GM21381 (cell line): ENCODE measurements around the gene GAL.

Source experiments
- ATAC-seq: cut with Tn5 transposase; IDR thresholded peaks from one replicate; pipeline ENCODE4 v1.9.1; 2021; ENCODE audit warnings: mild to moderate bottlenecking, moderate library complexity; ENCODE audit not compliant: unreplicated experiment

The GAL gene

DNA sequence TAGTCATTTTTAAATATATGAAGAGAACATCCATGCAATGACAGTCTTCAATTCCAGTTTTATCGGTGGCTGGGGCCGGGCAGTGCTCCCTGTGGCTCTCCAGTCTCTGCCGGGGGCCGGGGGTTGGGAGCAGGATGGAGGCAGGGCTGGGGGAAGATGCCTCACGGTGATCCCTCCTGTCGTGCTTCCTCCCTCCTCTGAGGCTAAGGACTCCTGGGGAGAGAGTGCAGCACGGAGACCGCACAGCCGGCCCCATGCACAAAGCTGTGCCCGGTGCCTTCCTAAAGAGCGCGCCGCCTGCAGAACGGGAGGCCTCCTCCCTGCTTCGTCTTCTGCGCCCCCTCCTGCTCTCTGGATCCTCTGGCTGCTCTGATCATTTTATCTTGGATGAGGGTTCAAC, 20.5 kb downstream of the GAL start:
- ATAC-seq: no peak

DNA sequence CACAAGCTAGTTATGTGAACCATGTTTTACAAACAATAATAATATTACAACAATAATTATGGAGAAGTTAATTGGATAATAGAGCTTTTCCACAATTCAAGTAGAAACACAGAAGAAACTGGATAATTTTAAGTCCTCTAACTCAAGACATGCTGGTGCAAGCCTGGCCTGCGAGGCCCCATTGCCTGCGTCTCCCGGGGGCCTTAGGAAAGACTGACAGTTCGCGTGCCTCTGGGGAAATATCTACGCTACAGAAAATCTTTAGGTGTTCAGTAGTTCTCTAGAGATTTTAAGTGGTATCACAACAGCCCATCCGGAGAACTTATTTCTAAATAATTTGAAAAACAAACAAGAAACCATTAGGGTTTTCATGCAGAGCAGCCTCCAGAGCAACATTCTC, 23.2 kb downstream of the GAL start:
- ATAC-seq: no peak

DNA sequence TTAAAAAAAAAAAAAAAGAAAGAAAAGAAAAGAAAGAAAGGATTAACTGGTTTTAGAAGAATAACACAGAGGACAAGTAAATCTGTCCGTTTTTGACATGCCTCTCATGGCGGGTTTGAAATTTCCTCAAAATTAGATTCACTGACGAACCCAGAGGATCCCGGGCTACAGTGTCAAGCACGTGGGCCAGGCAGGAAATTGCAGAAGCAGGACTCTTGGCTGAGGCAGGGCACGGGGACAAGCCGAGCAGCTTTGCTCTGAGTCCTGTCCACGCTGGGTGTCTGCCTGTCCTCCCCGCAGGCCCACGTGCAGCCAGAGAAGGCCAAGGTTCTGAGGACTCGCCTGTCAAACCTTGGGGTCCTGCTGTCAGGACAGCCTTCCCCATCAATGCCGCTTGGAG, 24.7 kb downstream of the GAL start:
- no peak for ATAC-seq

DNA sequence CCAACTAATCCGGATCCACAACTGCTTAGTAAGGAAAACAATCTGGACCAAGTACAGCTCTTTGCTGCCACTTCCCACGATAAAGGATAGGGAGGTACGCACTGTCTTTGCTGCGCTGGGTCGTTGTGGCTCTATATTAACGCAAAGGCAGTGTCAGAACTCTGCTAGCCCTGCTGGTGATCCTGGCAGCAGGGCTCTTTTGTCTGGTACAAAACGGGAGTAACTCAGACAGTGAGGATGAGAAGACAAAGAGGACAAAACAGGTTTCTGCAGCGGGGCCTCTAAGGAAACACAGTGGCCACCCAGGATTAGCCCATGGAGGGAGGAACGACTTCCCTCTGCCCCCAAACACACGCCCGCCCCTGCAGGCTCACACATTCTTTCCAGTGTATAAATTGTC, 26.1 kb downstream of the GAL start:
- no peak for ATAC-seq

DNA sequence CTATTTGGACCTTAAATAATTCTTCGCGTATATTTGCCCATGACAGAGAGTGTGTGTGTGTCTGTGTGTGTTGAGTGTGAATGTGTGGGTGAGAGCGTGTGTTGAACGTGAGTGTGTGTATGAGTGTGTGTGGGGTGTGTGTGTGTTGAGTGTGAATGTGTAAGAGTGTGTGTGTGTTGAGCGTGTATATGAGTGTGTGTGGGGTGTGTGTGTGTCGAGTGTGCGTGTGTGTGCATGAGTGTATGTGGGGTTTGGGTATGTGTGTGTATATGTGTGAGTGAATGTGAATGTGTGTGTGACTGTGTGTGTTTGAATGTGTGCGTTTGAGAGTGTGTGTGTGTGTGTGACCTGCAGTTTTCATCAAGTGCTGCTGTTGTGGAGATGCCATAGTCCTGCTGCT, 26.8 kb downstream of the GAL start:
- ATAC-seq: no peak

DNA sequence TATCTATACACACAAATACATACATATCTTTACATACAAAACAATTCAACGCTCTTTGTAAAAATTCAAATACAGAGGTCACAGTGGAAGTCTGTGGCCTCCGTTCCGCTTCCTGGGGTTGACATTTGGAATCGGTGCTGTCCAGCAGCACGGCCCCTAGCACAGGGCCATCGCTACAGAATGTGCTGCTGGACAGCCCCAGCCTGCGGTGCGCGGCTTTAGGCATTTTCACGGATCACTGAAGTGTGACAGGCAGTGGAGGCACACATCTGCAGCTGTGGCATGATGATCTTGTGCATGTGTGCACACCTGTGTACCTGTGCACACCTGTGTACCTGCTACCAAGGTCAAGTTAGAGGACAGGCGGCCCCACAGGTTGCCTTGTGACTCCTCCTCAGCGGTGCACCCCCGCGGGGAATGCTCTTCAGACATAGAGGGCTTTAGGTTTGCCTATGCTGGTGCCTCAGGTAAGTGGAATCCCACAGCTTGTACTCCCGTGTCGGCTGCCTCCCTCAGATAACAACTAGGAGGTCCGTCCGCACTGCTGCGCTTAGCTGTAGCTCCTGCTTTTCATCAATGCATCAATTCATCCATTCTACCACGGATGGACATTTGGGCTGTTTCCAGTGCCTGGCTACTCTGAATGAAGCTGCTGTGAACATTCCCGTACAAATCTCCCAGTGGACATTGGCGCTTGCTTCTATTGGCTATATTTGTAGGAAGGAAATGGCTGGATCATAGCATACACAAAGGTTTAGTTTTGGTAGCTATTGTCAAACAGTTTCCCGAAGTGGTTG, 29.9 kb downstream of the GAL start:
- no peak for ATAC-seq

DNA sequence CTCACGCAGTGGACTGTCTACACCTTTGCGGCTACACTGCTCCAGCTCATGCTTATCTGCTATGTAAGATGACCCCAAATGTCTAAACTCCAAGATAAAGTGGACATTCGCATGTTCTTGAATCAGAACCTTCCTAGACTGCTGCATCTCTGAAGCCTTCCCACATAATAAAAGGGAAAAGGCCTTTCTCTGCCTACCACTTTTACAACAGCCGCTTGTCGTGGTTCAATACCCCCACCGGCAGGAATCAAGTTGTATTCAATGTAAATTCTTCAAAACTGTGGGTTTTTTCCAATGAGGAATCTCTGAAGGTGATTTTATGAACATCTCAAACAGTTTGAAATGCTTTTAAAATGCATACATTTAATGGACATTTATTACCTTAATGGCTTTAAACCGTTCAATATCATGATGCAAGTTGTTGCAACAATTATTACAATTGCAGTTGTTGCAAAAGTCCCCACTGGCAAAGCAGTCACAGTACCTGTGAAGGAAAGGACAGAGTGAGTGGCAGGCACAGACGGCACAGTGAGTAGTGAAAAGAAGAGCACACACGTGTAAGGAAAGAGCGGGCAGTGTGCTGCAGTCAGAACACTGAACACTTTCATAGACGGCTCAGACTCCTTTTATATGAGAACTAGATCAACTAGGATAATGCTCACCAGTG, 31.2 kb downstream of the GAL start:
- ATAC-seq: no peak

DNA sequence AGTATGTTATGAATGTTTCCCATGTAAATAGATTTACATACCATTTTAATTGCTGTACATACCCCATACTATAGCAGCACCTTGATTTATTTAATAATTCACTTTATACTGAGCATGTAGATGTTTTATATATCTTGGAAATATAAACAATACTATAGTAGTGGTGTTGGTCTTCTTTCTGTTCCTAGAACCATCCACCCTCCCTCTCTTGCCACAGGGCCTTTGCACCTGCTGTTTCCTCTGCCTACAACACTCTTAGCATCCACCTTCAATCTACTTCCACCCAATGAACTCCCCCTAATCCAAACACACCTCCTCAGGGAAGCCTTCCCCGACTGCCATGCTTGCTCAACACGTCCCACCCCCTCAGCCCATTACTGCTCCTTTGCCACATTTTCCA, 36.7 kb downstream of the GAL start:
- ATAC-seq: no peak

DNA sequence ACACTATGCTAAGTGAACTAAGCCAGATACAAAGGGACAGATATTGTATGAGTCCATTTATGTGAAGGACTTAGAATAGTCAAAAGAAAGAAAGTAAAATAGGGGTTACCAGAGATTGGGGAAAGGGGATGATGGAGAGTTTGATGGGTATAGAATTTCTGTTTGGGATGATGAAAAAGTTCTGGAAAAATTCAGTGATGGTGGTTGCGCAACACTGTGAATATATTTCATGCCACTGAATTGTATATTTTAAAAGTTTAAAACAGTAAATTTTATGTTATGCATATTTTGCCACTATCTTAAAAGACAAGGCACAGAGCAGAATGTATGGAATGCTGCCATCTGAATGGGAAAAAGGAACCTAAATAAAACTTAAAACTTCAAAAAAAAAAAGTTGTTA, 37.8 kb downstream of the GAL start:
- no peak for ATAC-seq

DNA sequence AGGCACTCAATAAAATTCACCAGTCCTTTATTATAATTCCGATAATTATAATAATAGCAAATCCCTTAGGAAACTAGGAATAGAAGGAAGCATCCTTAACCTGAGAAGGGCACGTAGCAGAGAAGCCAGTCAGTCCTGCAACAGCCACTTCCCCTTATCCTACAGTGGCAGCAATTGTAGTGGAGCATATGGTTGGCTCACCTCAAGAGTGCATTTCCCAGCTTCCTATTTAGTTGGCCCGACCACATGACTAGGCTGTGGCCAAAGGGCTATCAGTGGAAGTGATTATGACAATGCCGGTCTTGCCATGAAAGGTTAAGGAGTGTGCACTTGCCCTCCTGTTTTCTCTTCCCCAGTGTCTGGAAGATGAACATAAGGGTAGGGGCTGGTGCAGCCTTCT, 39.9 kb downstream of the GAL start:
- ATAC-seq: no peak

DNA sequence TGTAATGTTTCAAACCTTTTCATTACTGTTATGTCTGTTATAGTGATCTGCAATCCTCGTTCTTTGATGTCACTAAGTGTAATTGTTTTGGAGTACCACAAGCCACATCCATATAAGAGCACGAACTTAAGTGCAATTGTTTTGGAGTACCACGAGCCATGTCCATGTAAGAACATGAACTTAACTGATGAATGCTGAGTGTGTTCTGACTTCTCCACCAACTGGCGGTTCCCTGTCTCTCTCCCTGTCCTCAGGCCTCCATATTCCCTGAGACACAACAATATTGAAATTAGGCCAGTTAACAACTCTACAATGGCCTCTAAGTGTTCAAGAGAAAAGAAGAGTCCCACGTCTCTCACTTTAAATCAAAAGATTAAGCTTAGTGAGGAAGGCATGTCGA, 43.4 kb downstream of the GAL start:
- ATAC-seq: no peak

DNA sequence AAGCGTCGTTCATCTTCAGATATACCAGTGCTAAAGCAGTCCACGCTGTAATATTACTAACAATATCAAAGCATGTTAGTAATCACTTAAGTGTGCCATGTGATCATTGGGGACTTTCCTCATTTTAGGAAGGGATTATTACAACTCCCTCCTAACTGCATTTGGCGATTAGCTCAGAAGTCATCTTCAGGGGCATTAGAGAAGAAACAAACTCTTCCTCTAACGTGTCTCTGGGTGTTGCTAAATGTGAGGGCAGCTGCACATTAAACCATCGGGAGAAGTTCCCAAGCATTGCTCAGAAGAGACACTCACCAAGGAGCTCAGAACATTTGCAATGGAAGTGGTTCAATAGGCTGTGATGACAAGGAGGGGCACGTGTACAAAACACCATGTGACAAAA, 49.8 kb downstream of the GAL start:
- no peak for ATAC-seq

DNA sequence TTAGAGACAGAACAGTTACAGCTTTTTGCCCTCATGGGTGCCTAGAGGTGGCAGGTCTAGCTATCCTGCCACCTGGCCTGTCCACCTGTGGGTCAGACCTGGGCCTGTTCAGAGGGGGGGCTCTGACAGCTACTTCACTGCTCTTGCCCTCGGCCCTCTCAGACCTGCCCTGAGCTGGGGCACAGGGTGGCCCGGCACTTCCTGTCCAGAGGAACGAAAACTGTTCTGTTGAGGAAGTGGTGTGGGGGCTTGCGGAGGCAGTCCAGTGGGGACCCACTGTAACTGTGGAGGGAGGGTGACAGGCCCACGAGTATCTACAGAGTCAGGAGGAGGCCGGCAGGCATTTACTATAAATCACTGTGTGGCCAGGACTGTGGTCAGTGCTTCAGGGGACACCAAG, 50.8 kb downstream of the GAL start:
- no peak for ATAC-seq

DNA sequence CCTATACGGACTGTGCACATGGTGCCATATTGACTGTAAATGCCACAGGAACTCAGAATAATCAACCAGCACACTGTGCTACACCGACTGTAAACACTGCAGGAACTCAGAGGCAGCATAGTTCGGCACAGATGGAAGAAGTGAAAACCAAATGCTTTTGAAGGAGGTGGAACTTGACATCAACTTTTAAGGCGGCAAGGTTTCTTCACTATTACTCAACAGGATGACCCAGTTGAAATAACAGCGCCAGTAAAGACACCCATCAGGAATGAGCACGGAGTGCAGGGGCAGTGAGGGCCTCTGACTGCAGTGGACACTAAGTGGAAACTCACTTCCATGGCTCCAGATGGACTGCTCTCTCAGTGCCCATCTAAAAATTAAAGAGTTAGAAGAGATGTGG, 51.3 kb downstream of the GAL start:
- ATAC-seq: no peak
